ENCODE results near the gene CYP2W1. TPM values are rescaled to one million over a fixed set of nuclear protein-coding genes. Genes with fewer than 3 reads are reported as not detected.

The CYP2W1 gene
- total RNA-seq, 1 donor from 2014 or later, result not detected

- no peaks in the 10 kb centered on the region for H3K27me3 ChIP-seq (ENCODE audit: insufficient read depth, low read length)
- H2AFZ ChIP-seq (ENCODE audit: low read depth, low read length), result no peak overlapping the region
- no peak overlapping the region for H3K9ac ChIP-seq (ENCODE audit: low read length)
- no peak overlapping the region for H3K4me2 ChIP-seq (ENCODE audit: low read length)
- Mint-ChIP-seq H3K27me3 (ENCODE audit: low read depth, unreplicated experiment) (no peaks in the 10 kb centered on the region), H3K9me3 (ENCODE audit: unreplicated experiment) (no peaks in the 10 kb centered on the region), H3K36me3 (ENCODE audit: low read depth, unreplicated experiment) (no peaks in the 10 kb centered on the region), H3K4me1 (ENCODE audit: low read depth, unreplicated experiment) (peaks cover 2% of the 10 kb centered on the region), H3K4me3 (ENCODE audit: unreplicated experiment) (no peak overlapping the region), H3K27ac (ENCODE audit: unreplicated experiment) (no peak overlapping the region)
- FAIRE-seq, result no peak
- peaks cover 4% of the 10 kb centered on the region for H4K20me1 ChIP-seq (ENCODE audit: insufficient read depth, low read length)
- H3K9me3 ChIP-seq (ENCODE audit: insufficient read depth, low read depth, low read length), result no peaks in the 10 kb centered on the region
- no peak for DNase-seq (ENCODE audit: low read depth)
- TF ChIP-seq CTCF (IDR thresholded peaks at IDR 0.05; ENCODE audit: insufficient read depth, low read depth, low read length) (no peak), EZH2 (IDR thresholded peaks at IDR 0.05; ENCODE audit: insufficient read depth, low read length) (no peak)
- no peak overlapping the region for H3K27ac ChIP-seq (ENCODE audit: low read depth, low read length)
- H3K36me3 ChIP-seq (ENCODE audit: insufficient read depth, low read length), result no peaks in the 10 kb centered on the region
- no peaks in the 10 kb centered on the region for H3K79me2 ChIP-seq (ENCODE audit: insufficient read depth, low read length)
- peaks cover 6% of the 10 kb centered on the region for H3K4me1 ChIP-seq (ENCODE audit: insufficient read depth, low read length)
- H3K4me3 ChIP-seq (ENCODE audit: insufficient read depth, low read depth, low read length), result no peak overlapping the region
Observed at GRCh38 chr7:990352-990932, 7.5 kb downstream of the CYP2W1 start.

GRCh38 chr7:990933-991728, 8.2 kb downstream of the CYP2W1 start:
- no peak for FAIRE-seq
- Mint-ChIP-seq H3K9me3 (ENCODE audit: unreplicated experiment) (no peaks in the 10 kb centered on the region), H3K36me3 (ENCODE audit: low read depth, unreplicated experiment) (no peaks in the 10 kb centered on the region), H3K4me1 (ENCODE audit: low read depth, unreplicated experiment) (peaks cover 2% of the 10 kb centered on the region), H3K27ac (ENCODE audit: unreplicated experiment) (peak overlapping the region; percentile 12), H3K4me3 (ENCODE audit: unreplicated experiment) (no peak overlapping the region), H3K27me3 (ENCODE audit: low read depth, unreplicated experiment) (no peaks in the 10 kb centered on the region)
- DNase-seq (ENCODE audit: low read depth), result no peak
- H3K4me3 ChIP-seq (ENCODE audit: insufficient read depth, low read depth, low read length), result no peak overlapping the region
- no peaks in the 10 kb centered on the region for H3K27me3 ChIP-seq (ENCODE audit: insufficient read depth, low read length)
- H3K79me2 ChIP-seq (ENCODE audit: insufficient read depth, low read length), result no peaks in the 10 kb centered on the region
- no peak overlapping the region for H3K9ac ChIP-seq (ENCODE audit: low read length)
- no peaks in the 10 kb centered on the region for H3K9me3 ChIP-seq (ENCODE audit: insufficient read depth, low read depth, low read length)
- peaks cover 4% of the 10 kb centered on the region for H4K20me1 ChIP-seq (ENCODE audit: insufficient read depth, low read length)
- no peak overlapping the region for H3K27ac ChIP-seq (ENCODE audit: low read depth, low read length)
- H3K36me3 ChIP-seq (ENCODE audit: insufficient read depth, low read length), result no peaks in the 10 kb centered on the region
- H2AFZ ChIP-seq (ENCODE audit: low read depth, low read length), result no peak overlapping the region
- H3K4me2 ChIP-seq (ENCODE audit: low read length), result no peak overlapping the region
- peaks cover 6% of the 10 kb centered on the region for H3K4me1 ChIP-seq (ENCODE audit: insufficient read depth, low read length)
- TF ChIP-seq CTCF (IDR thresholded peaks at IDR 0.05; ENCODE audit: insufficient read depth, low read depth, low read length) (no peak), EZH2 (IDR thresholded peaks at IDR 0.05; ENCODE audit: insufficient read depth, low read length) (no peak)
